ENCODE results near the gene KIF13A. TPM values are rescaled to one million over a fixed set of nuclear protein-coding genes. Genes with fewer than 3 reads are reported as not detected.

KIF13A gene
- total and polyA plus RNA-seq, 2 experiments from 2014 or later = 8.4 to 28.2 TPM

GRCh38 chr6:17859846-17860245 is 127.6 kb downstream of the KIF13A start:
- H3K4me2 ChIP-seq = no peak overlapping the region
- Mint-ChIP-seq H3K27ac (no peak overlapping the region), H3K4me3 (no peak overlapping the region), H3K4me1 (peaks cover 6% of the 10 kb centered on the region), H3K9me3 (no peaks in the 10 kb centered on the region), H3K27me3 (ENCODE audit: insufficient read depth, low read depth, poor library complexity) (no peaks in the 10 kb centered on the region), H3K36me3 (ENCODE audit: low read depth) (no peaks in the 10 kb centered on the region)
- H2AFZ ChIP-seq = no peak overlapping the region
- TF ChIP-seq POLR2AphosphoS5 (IDR thresholded peaks at IDR 0.05; ENCODE audit: low read depth) = no peak
- TF ChIP-seq ZNF331 (CRISPR knock-in tag; IDR thresholded peaks at IDR 0.05; ENCODE audit: low read depth) = no peak
- TF ChIP-seq REST (IDR thresholded peaks at IDR 0.05; ENCODE audit: unreplicated experiment) = no peak
- TF ChIP-seq JUNB (IDR thresholded peaks at IDR 0.05; ENCODE audit: unreplicated experiment) = no peak
- no peak for TF ChIP-seq NANOG (IDR thresholded peaks at IDR 0.05; ENCODE audit: borderline replicate concordance)
- no peak for TF ChIP-seq ZNF114 (CRISPR knock-in tag; IDR thresholded peaks at IDR 0.05)
- TF ChIP-seq, protein P1, sequence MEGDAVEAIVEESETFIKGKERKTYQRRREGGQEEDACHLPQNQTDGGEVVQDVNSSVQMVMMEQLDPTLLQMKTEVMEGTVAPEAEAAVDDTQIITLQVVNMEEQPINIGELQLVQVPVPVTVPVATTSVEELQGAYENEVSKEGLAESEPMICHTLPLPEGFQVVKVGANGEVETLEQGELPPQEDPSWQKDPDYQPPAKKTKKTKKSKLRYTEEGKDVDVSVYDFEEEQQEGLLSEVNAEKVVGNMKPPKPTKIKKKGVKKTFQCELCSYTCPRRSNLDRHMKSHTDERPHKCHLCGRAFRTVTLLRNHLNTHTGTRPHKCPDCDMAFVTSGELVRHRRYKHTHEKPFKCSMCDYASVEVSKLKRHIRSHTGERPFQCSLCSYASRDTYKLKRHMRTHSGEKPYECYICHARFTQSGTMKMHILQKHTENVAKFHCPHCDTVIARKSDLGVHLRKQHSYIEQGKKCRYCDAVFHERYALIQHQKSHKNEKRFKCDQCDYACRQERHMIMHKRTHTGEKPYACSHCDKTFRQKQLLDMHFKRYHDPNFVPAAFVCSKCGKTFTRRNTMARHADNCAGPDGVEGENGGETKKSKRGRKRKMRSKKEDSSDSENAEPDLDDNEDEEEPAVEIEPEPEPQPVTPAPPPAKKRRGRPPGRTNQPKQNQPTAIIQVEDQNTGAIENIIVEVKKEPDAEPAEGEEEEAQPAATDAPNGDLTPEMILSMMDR (conservative IDR thresholded peaks at IDR 0.05; ENCODE audit: low read depth in 2 of 2) = no peak
- TF ChIP-seq, protein P2, sequence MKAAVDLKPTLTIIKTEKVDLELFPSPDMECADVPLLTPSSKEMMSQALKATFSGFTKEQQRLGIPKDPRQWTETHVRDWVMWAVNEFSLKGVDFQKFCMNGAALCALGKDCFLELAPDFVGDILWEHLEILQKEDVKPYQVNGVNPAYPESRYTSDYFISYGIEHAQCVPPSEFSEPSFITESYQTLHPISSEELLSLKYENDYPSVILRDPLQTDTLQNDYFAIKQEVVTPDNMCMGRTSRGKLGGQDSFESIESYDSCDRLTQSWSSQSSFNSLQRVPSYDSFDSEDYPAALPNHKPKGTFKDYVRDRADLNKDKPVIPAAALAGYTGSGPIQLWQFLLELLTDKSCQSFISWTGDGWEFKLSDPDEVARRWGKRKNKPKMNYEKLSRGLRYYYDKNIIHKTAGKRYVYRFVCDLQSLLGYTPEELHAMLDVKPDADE (IDR thresholded peaks at IDR 0.05) = no peak
- no peak for TF ChIP-seq ZNF462 (CRISPR knock-in tag; IDR thresholded peaks at IDR 0.05)
- TF ChIP-seq CREB1 (CRISPR knock-in tag; IDR thresholded peaks at IDR 0.05; ENCODE audit: low read depth) = no peak
- TF ChIP-seq EZH2 (IDR thresholded peaks at IDR 0.05; ENCODE audit: low read depth, unreplicated experiment) = no peak
- no peak for TF ChIP-seq STAT1 (IDR thresholded peaks at IDR 0.05; ENCODE audit: unreplicated experiment)
- TF ChIP-seq EZH2phosphoT487 (IDR thresholded peaks at IDR 0.05; ENCODE audit: unreplicated experiment) = no peak
- peaks cover 3% of the 10 kb centered on the region; the same call in 1 of the 2 replicates for H3K79me2 ChIP-seq (replicated peaks; ENCODE audit: insufficient read depth)
- H3K36me3 ChIP-seq (ENCODE audit: insufficient read depth) = no peaks in the 10 kb centered on the region
- H3F3A ChIP-seq (replicated peaks; ENCODE audit: low read depth) = no peaks in the 10 kb centered on the region
- ATAC-seq (no peak), DNase-seq (ENCODE audit: low spot score) (no peak)
- H3K9me2 ChIP-seq (ENCODE audit: insufficient read depth) = no peaks in the 10 kb centered on the region
- H3K4me1 ChIP-seq (ENCODE audit: insufficient read depth) = no peaks in the 10 kb centered on the region
- no peak overlapping the region for H3K4me3 ChIP-seq
- H3K27ac ChIP-seq (ENCODE audit: low read depth) = no peak overlapping the region
- no peaks in the 10 kb centered on the region for H3K27me3 ChIP-seq (ENCODE audit: insufficient read depth)
- H4K20me1 ChIP-seq (replicated peaks; ENCODE audit: insufficient read depth) = no peaks in the 10 kb centered on the region

Data from GM23338 (cell line).